Dendritic cell treated with granulocyte-macrophage colony-stimulating factor and Interleukin-4, amounts not matched to agents 40 ng/mL and 50 ng/mL, for 4 days (primary cell): Measurements from ENCODE around the gene FAM120AOS.
"Not testable (repeated sequence)": the region's sequence is repeated elsewhere in the genome, so short reads cannot be mapped to it uniquely, and the experiment has no call there.

Experiments used
- H3K27ac Mint-ChIP-seq: one replicate; pipeline ENCODE4 v1.8.0; 2022; ENCODE audit warnings: mild to moderate bottlenecking, mixed read lengths
- H3K27me3 Mint-ChIP-seq: one replicate; pipeline ENCODE4 v1.8.0; 2022; ENCODE audit warnings: mild to moderate bottlenecking, mixed read lengths
- H3K36me3 Mint-ChIP-seq: one replicate; pipeline ENCODE4 v1.8.0; 2022; ENCODE audit warnings: low read depth, mixed read lengths
- H3K4me1 Mint-ChIP-seq: one replicate; pipeline ENCODE4 v1.8.0; 2022; ENCODE audit warnings: low read depth, mixed read lengths
- H3K4me3 Mint-ChIP-seq: one replicate; pipeline ENCODE4 v1.8.0; 2022; ENCODE audit warnings: mild to moderate bottlenecking, moderate library complexity, mixed read lengths
- H3K9me3 Mint-ChIP-seq: one replicate; pipeline ENCODE4 v1.8.0; 2022; ENCODE audit warnings: mixed read lengths
- intact Hi-C: fragments of 100-400 bp; cut with micrococcal nuclease; formaldehyde crosslinking; loops from one replicate; pipeline ENCODE4 v1.15.0; 2022

Gene FAM120AOS

GRCh38 chr9:93446073-93446472 lies 7.3 kb downstream of the FAM120AOS start:
- H3K4me3 Mint-ChIP-seq: no peak overlapping the region
- H3K9me3 Mint-ChIP-seq: no peaks in the 10 kb centered on the region
- peaks cover 54% of the 10 kb centered on the region for H3K36me3 Mint-ChIP-seq
- peaks cover 5% of the 10 kb centered on the region for H3K4me1 Mint-ChIP-seq
- intact Hi-C loops: no loop called here
- no peaks in the 10 kb centered on the region for H3K27me3 Mint-ChIP-seq
- H3K27ac Mint-ChIP-seq: no peak overlapping the region

GRCh38 chr9:93440896-93441580 lies 12.3 kb downstream of the FAM120AOS start:
- Mint-ChIP-seq H3K4me3 (no peak overlapping the region), H3K4me1 (no peaks in the 10 kb centered on the region), H3K36me3 (peaks cover 6% of the 10 kb centered on the region), H3K27ac (no peak overlapping the region), H3K27me3 (peaks cover 1% of the 10 kb centered on the region), H3K9me3 (no peaks in the 10 kb centered on the region)
- intact Hi-C loops: no loop called here

GRCh38 chr9:93439301-93439700 lies 14.1 kb downstream of the FAM120AOS start:
- H3K4me3 Mint-ChIP-seq, H3K27me3 Mint-ChIP-seq, H3K27ac Mint-ChIP-seq, H3K4me1 Mint-ChIP-seq, H3K36me3 Mint-ChIP-seq, intact Hi-C loops, H3K9me3 Mint-ChIP-seq: not testable (repeated sequence)

- Mint-ChIP-seq H3K4me3 (no peak overlapping the region), H3K4me1 (peaks cover 3% of the 10 kb centered on the region)
Measured at GRCh38 chr9:93437996-93438395, 15.4 kb downstream of the FAM120AOS start.

GRCh38 chr9:93436655-93437407 lies 16.6 kb downstream of the FAM120AOS start:
- Mint-ChIP-seq H3K27ac (no peak overlapping the region), H3K36me3 (no peaks in the 10 kb centered on the region), H3K9me3 (no peaks in the 10 kb centered on the region), H3K27me3 (peaks cover 1% of the 10 kb centered on the region), H3K4me3 (no peak overlapping the region), H3K4me1 (peaks cover 8% of the 10 kb centered on the region)
- intact Hi-C loops: no loop called here

More at GRCh38 chr9:93437996-93438395, 15.4 kb downstream of the FAM120AOS start:
- no peaks in the 10 kb centered on the region for H3K9me3 Mint-ChIP-seq
- intact Hi-C loops: no loop called here
- H3K27me3 Mint-ChIP-seq: peaks cover 1% of the 10 kb centered on the region
- H3K36me3 Mint-ChIP-seq: no peaks in the 10 kb centered on the region
- H3K27ac Mint-ChIP-seq: no peak overlapping the region

- H3K4me1 Mint-ChIP-seq: peaks cover 14% of the 10 kb centered on the region
- no peaks in the 10 kb centered on the region for H3K9me3 Mint-ChIP-seq
- no peak overlapping the region for H3K27ac Mint-ChIP-seq
- intact Hi-C loops: no loop called here
- H3K4me3 Mint-ChIP-seq: no peak overlapping the region
- H3K27me3 Mint-ChIP-seq: peaks cover 1% of the 10 kb centered on the region
- no peaks in the 10 kb centered on the region for H3K36me3 Mint-ChIP-seq
Measured at GRCh38 chr9:93436218-93436617, 17.2 kb downstream of the FAM120AOS start.

- Mint-ChIP-seq H3K4me3 (no peak overlapping the region), H3K36me3 (no peaks in the 10 kb centered on the region), H3K9me3 (no peaks in the 10 kb centered on the region), H3K4me1 (peaks cover 14% of the 10 kb centered on the region), H3K27ac (no peak overlapping the region), H3K27me3 (peaks cover 1% of the 10 kb centered on the region)
- intact Hi-C loops: no loop called here
Measured at GRCh38 chr9:93435386-93435785, 18.0 kb downstream of the FAM120AOS start.

- H3K27me3 Mint-ChIP-seq: peaks cover 1% of the 10 kb centered on the region
- H3K9me3 Mint-ChIP-seq: no peaks in the 10 kb centered on the region
- no peak overlapping the region for H3K4me3 Mint-ChIP-seq
- H3K4me1 Mint-ChIP-seq: peaks cover 14% of the 10 kb centered on the region
- intact Hi-C loops: no loop called here
- H3K27ac Mint-ChIP-seq: no peak overlapping the region
- H3K36me3 Mint-ChIP-seq: no peaks in the 10 kb centered on the region
Measured at GRCh38 chr9:93434056-93434455, 19.3 kb downstream of the FAM120AOS start.

GRCh38 chr9:93432964-93433363 lies 20.4 kb downstream of the FAM120AOS start:
- H3K27ac Mint-ChIP-seq: no peak overlapping the region
- H3K9me3 Mint-ChIP-seq: no peaks in the 10 kb centered on the region
- H3K36me3 Mint-ChIP-seq: no peaks in the 10 kb centered on the region
- H3K27me3 Mint-ChIP-seq: peaks cover 1% of the 10 kb centered on the region
- intact Hi-C loops: no loop called here
- peaks cover 14% of the 10 kb centered on the region for H3K4me1 Mint-ChIP-seq
- H3K4me3 Mint-ChIP-seq: no peak overlapping the region

- intact Hi-C loops: no loop called here
- Mint-ChIP-seq H3K4me1 (peaks cover 14% of the 10 kb centered on the region), H3K4me3 (no peak overlapping the region), H3K27me3 (no peaks in the 10 kb centered on the region), H3K36me3 (no peaks in the 10 kb centered on the region), H3K27ac (no peak overlapping the region), H3K9me3 (no peaks in the 10 kb centered on the region)
Measured at GRCh38 chr9:93431539-93432105, 21.8 kb downstream of the FAM120AOS start.

- H3K4me3 Mint-ChIP-seq: no peak overlapping the region
- H3K9me3 Mint-ChIP-seq: peaks cover 7% of the 10 kb centered on the region
- H3K27ac Mint-ChIP-seq: no peak overlapping the region
- intact Hi-C loops: no loop called here
- H3K36me3 Mint-ChIP-seq: no peaks in the 10 kb centered on the region
- peaks cover 6% of the 10 kb centered on the region for H3K27me3 Mint-ChIP-seq
- H3K4me1 Mint-ChIP-seq: peaks cover 9% of the 10 kb centered on the region
Measured at GRCh38 chr9:93427655-93428379, 25.6 kb downstream of the FAM120AOS start.

GRCh38 chr9:93422977-93423616 lies 30.3 kb downstream of the FAM120AOS start:
- H3K36me3 Mint-ChIP-seq: no peaks in the 10 kb centered on the region
- no peak overlapping the region for H3K4me3 Mint-ChIP-seq
- H3K27me3 Mint-ChIP-seq: peaks cover 6% of the 10 kb centered on the region
- H3K9me3 Mint-ChIP-seq: peaks cover 21% of the 10 kb centered on the region
- no peak overlapping the region for H3K27ac Mint-ChIP-seq
- no peaks in the 10 kb centered on the region for H3K4me1 Mint-ChIP-seq
- intact Hi-C loops: no loop called here

- Mint-ChIP-seq H3K36me3 (no peaks in the 10 kb centered on the region), H3K4me3 (no peak overlapping the region), H3K4me1 (no peaks in the 10 kb centered on the region), H3K9me3 (peaks cover 23% of the 10 kb centered on the region), H3K27ac (no peak overlapping the region), H3K27me3 (peaks cover 18% of the 10 kb centered on the region)
- intact Hi-C loops: no loop called here
Measured at GRCh38 chr9:93419023-93419422, 34.4 kb downstream of the FAM120AOS start.
